Smooth muscle cell (in vitro differentiated cells): ENCODE measurements around the gene NDUFA8. TPM values are rescaled to one million over a fixed set of nuclear protein-coding genes. Genes with fewer than 3 reads are reported as not detected.

ENCODE experiments used
- DNase-seq: peaks from one replicate; lab custom pipeline; 2025; ENCODE audit not compliant: unreplicated experiment; lab: John Stamatoyannopoulos, UW
- H2AFZ ChIP-seq: fragments of 200-600 bp; sonication (generic); 2 replicates; pipeline ENCODE4 v1.6.0; 2016; ENCODE audit warnings: antibody characterized with exemption, low read depth, mild to moderate bottlenecking
- H3F3A ChIP-seq: fragments of 200-600 bp; sonication (generic); 2 replicates; pipeline ENCODE4 v1.6.0; 2017; ENCODE audit warnings: antibody characterized with exemption, low read depth
- H3K27ac ChIP-seq: fragments of 200-600 bp; sonication (generic); 2 replicates; pipeline ENCODE4 v1.5.1; 2016; ENCODE audit warnings: low read depth, mild to moderate bottlenecking
- H3K27me3 ChIP-seq: fragments of 200-600 bp; sonication (generic); 2 replicates; pipeline ENCODE4 v1.6.1; 2016; ENCODE audit warnings: low read depth, mild to moderate bottlenecking
- H3K36me3 ChIP-seq: fragments of 200-600 bp; sonication (generic); 2 replicates; pipeline ENCODE4 v1.5.1; 2016; ENCODE audit warnings: low read depth
- H3K4me1 ChIP-seq: fragments of 200-600 bp; sonication (generic); 2 replicates; pipeline ENCODE4 v1.5.1; 2016; ENCODE audit warnings: low read depth
- H3K4me2 ChIP-seq: fragments of 200-600 bp; sonication (generic); 2 replicates; pipeline ENCODE4 v1.6.0; 2016; ENCODE audit warnings: mild to moderate bottlenecking
- H3K4me3 ChIP-seq: fragments of 200-600 bp; sonication (generic); 2 replicates; pipeline ENCODE4 v1.5.1; 2016; ENCODE audit warnings: mild to moderate bottlenecking
- H3K79me2 ChIP-seq: fragments of 200-600 bp; sonication (generic); 2 replicates; pipeline ENCODE4 v1.6.0; 2016; ENCODE audit warnings: low read depth, mild to moderate bottlenecking
- H3K9ac ChIP-seq: fragments of 200-600 bp; sonication (generic); 2 replicates; pipeline ENCODE4 v1.6.0; 2016; ENCODE audit warnings: low read depth
- H3K9me3 ChIP-seq: fragments of 200-600 bp; sonication (generic); replicated peaks from 2 replicates; pipeline ENCODE4 v1.5.1; 2016; ENCODE audit warnings: low read depth
- H4K20me1 ChIP-seq: fragments of 200-600 bp; sonication (generic); 2 replicates; pipeline ENCODE4 v1.6.0; 2016; ENCODE audit warnings: low read depth
- WGBS: methylation state at CpG from one replicate; pipeline ENCODE4 v1.1.7; 2016; ENCODE audit warnings: low lambda C conversion rate; 5-methylcytosine and 5-hydroxymethylcytosine counted together
- polyA plus RNA-seq: library from polyadenylated mRNA; unstranded; fragments of >200 nt; fragmentation: Nextera tagmentation; extraction: Ambion mirVana; gene quantifications from 2 replicates; pipeline ENCODE4 v1.2.1, GENCODE V29; 2016
- total RNA-seq: library from RNA; depleted of rRNA; stranded (reverse); fragments of >200 nt; gene quantifications from 2 replicates; pipeline ENCODE4 v1.2.3, GENCODE V29; 2014
- TF ChIP-seq, protein P1 (sequence below): fragments of 200-600 bp; sonication (generic); IDR thresholded peaks from 2 replicates; pipeline ENCODE4 v1.5.1; 2017; ENCODE audit warnings: borderline replicate concordance, mild to moderate bottlenecking, antibody characterized with exemption; ENCODE audit not compliant: insufficient read depth, poor library complexity, severe bottlenecking

NDUFA8 gene
- total and polyA plus RNA-seq, 2 experiments from 2014 or later, result 47.5 to 126 TPM

- no peak overlapping the region for H3K9ac ChIP-seq
- no peak overlapping the region for H2AFZ ChIP-seq
- DNase-seq, result no peak
- H3K9me3 ChIP-seq, result no peaks in the 10 kb centered on the region
- no peak overlapping the region for H3K4me3 ChIP-seq
- H3K4me1 ChIP-seq, result no peaks in the 10 kb centered on the region
- no peaks in the 10 kb centered on the region for H3K36me3 ChIP-seq
- no peak overlapping the region for H3K27ac ChIP-seq
- H3K4me2 ChIP-seq, result no peak overlapping the region
- WGBS, result 93% methylated on average over 8 of the region's 8 CpGs
- no peaks in the 10 kb centered on the region for H3K79me2 ChIP-seq
- H3F3A ChIP-seq, result peaks cover under 1% of the 10 kb centered on the region
- H3K27me3 ChIP-seq, result no peaks in the 10 kb centered on the region
- H4K20me1 ChIP-seq, result peaks cover 6% of the 10 kb centered on the region
- TF ChIP-seq, protein P1, sequence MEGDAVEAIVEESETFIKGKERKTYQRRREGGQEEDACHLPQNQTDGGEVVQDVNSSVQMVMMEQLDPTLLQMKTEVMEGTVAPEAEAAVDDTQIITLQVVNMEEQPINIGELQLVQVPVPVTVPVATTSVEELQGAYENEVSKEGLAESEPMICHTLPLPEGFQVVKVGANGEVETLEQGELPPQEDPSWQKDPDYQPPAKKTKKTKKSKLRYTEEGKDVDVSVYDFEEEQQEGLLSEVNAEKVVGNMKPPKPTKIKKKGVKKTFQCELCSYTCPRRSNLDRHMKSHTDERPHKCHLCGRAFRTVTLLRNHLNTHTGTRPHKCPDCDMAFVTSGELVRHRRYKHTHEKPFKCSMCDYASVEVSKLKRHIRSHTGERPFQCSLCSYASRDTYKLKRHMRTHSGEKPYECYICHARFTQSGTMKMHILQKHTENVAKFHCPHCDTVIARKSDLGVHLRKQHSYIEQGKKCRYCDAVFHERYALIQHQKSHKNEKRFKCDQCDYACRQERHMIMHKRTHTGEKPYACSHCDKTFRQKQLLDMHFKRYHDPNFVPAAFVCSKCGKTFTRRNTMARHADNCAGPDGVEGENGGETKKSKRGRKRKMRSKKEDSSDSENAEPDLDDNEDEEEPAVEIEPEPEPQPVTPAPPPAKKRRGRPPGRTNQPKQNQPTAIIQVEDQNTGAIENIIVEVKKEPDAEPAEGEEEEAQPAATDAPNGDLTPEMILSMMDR, result no peak
Measured at GRCh38 chr9:122140368-122141193, 19.0 kb downstream of the NDUFA8 start.

- 61% methylated on average over 10 of the region's 10 CpGs for WGBS
- no peaks in the 10 kb centered on the region for H3K9me3 ChIP-seq
- H3K79me2 ChIP-seq, result no peaks in the 10 kb centered on the region
- no peaks in the 10 kb centered on the region for H3K27me3 ChIP-seq
- H3K27ac ChIP-seq, result no peak overlapping the region
- H3K9ac ChIP-seq, result no peak overlapping the region
- no peaks in the 10 kb centered on the region for H3K4me1 ChIP-seq
- TF ChIP-seq, protein P1, result no peak
- H3K36me3 ChIP-seq, result no peaks in the 10 kb centered on the region
- H3K4me2 ChIP-seq, result no peak overlapping the region
- H4K20me1 ChIP-seq, result no peaks in the 10 kb centered on the region
- H3K4me3 ChIP-seq, result no peak overlapping the region
- H2AFZ ChIP-seq, result no peak overlapping the region
- no peak for DNase-seq
- peaks cover 4% of the 10 kb centered on the region for H3F3A ChIP-seq
Measured at GRCh38 chr9:122138560-122139268, 20.9 kb downstream of the NDUFA8 start.

DNA sequence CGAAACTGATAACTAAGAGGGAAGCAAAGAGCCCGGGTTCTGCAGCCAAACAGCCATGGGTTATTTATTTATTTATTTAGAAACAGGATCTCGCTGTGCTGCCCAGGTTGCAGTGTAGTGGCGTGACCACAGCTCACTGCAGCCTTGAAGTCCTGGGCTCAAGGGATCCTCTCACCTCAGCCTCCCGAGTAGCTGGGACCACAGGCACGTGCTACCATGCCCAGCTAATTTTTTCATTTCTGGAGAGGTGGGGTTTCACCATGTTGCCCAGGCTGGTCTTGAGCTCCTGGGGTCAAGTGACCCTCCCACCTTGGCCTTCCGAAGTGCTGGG, 24.1 kb downstream of the NDUFA8 start:
- TF ChIP-seq, protein P1, result no peak
- Histone ChIP-seq H3F3A (peaks cover 4% of the 10 kb centered on the region), H3K27me3 (peaks cover 8% of the 10 kb centered on the region), H3K79me2 (no peaks in the 10 kb centered on the region), H3K4me2 (no peak overlapping the region), H3K4me3 (no peak overlapping the region), H3K9ac (no peak overlapping the region), H4K20me1 (no peaks in the 10 kb centered on the region), H3K36me3 (no peaks in the 10 kb centered on the region), H3K4me1 (no peaks in the 10 kb centered on the region), H3K9me3 (no peaks in the 10 kb centered on the region), H2AFZ (no peak overlapping the region), H3K27ac (peak overlapping the region; percentile 5)
- 82% methylated on average over 7 of the region's 7 CpGs for WGBS
- no peak for DNase-seq
